Loucy (cell line): ENCODE measurements around the gene GPC1.
"Not testable (repeated sequence)": the region's sequence is repeated elsewhere in the genome, so short reads cannot be mapped to it uniquely, and the experiment has no call there.

ENCODE experiments used
- H2AFZ ChIP-seq: fragments of 200-600 bp; sonication (generic); 2 replicates; pipeline ENCODE4 v1.6.0; 2016; ENCODE audit warnings: antibody characterized with exemption, mild to moderate bottlenecking, low read length, moderate library complexity
- H3F3A ChIP-seq: fragments of 200-600 bp; 2 replicates; pipeline ENCODE4 v1.6.0; 2016; ENCODE audit warnings: antibody characterized with exemption, low read depth, mild to moderate bottlenecking
- H3K27me3 ChIP-seq: fragments of 200-600 bp; sonication (generic); 2 replicates; pipeline ENCODE4 v1.6.1; 2014; ENCODE audit warnings: low read length, mild to moderate bottlenecking; ENCODE audit not compliant: insufficient read depth, poor library complexity, severe bottlenecking
- H3K36me3 ChIP-seq: fragments of 200-600 bp; sonication (generic); 2 replicates; pipeline ENCODE4 v1.6.1; 2016; ENCODE audit warnings: low read length; ENCODE audit not compliant: insufficient read depth
- H3K4me1 ChIP-seq: fragments of 200-600 bp; sonication (generic); 2 replicates; pipeline ENCODE4 v1.5.1; 2014; ENCODE audit warnings: low read length, mild to moderate bottlenecking; ENCODE audit not compliant: insufficient read depth, poor library complexity, severe bottlenecking
- H3K4me2 ChIP-seq: fragments of 200-600 bp; sonication (generic); 2 replicates; pipeline ENCODE4 v1.6.0; 2014; ENCODE audit warnings: antibody characterized with exemption, low read length, low read depth, mild to moderate bottlenecking; ENCODE audit not compliant: poor library complexity, severe bottlenecking
- H3K4me3 ChIP-seq: fragments of 200-600 bp; sonication (generic); 2 replicates; pipeline ENCODE4 v1.5.1; 2014; ENCODE audit warnings: low read length, mild to moderate bottlenecking, mixed read lengths; ENCODE audit not compliant: poor library complexity, severe bottlenecking
- H3K79me2 ChIP-seq: fragments of 200-600 bp; sonication (generic); 2 replicates; pipeline ENCODE4 v1.6.1; 2014; ENCODE audit warnings: low read length; ENCODE audit not compliant: insufficient read depth
- H3K9ac ChIP-seq: fragments of 200-600 bp; sonication (generic); 2 replicates; pipeline ENCODE4 v1.6.0; 2014; ENCODE audit warnings: mild to moderate bottlenecking, low read depth, low read length, moderate library complexity; ENCODE audit not compliant: poor library complexity, severe bottlenecking
- H3K9me2 ChIP-seq: fragments of 200-600 bp; sonication (generic); replicated peaks from 2 replicates; pipeline ENCODE4 v1.6.1; 2016; ENCODE audit warnings: low read depth, low read length, mixed read lengths
- H3K9me3 ChIP-seq: fragments of 200-600 bp; sonication (generic); 2 replicates; pipeline ENCODE4 v1.6.1; 2014; ENCODE audit warnings: mild to moderate bottlenecking, antibody characterized with exemption, low read length, low read depth; ENCODE audit not compliant: insufficient read depth
- H4K20me1 ChIP-seq: fragments of 200-600 bp; sonication (generic); 2 replicates; pipeline ENCODE4 v1.6.0; 2014; ENCODE audit warnings: antibody characterized with exemption, low read length, mild to moderate bottlenecking; ENCODE audit not compliant: insufficient read depth, poor library complexity, severe bottlenecking
- CTCF ChIP-seq: fragments of 200-600 bp; sonication (generic); conservative IDR thresholded peaks from 2 replicates; pipeline ENCODE4 v1.5.1; 2014; ENCODE audit warnings: mild to moderate bottlenecking, antibody characterized with exemption, low read length
- EZH2phosphoT487 ChIP-seq: fragments of 200-600 bp; IDR thresholded peaks from 2 replicates; pipeline ENCODE4 v1.6.1; 2018; ENCODE audit warnings: antibody characterized with exemption, mild to moderate bottlenecking, moderate library complexity, borderline replicate concordance

GPC1 gene

GRCh38 chr2:240497082-240497481 lies 61.6 kb downstream of the GPC1 start:
- H3K9me3 ChIP-seq, H3K27me3 ChIP-seq, H4K20me1 ChIP-seq, H2AFZ ChIP-seq, H3K4me1 ChIP-seq, H3K9me2 ChIP-seq, H3K4me2 ChIP-seq, H3K9ac ChIP-seq, H3K4me3 ChIP-seq, H3F3A ChIP-seq, H3K36me3 ChIP-seq, H3K79me2 ChIP-seq: not testable (repeated sequence)
- TF ChIP-seq CTCF: peak; percentile 45; the same call in 1 of the 2 replicates

- Histone ChIP-seq H4K20me1 (no peaks in the 10 kb centered on the region), H3K4me1 (no peaks in the 10 kb centered on the region), H3K4me3 (no peak overlapping the region), H3K9me3 (no peaks in the 10 kb centered on the region), H3K27me3 (no peaks in the 10 kb centered on the region), H2AFZ (no peak overlapping the region), H3K9me2 (no peaks in the 10 kb centered on the region), H3F3A (no peaks in the 10 kb centered on the region), H3K36me3 (no peaks in the 10 kb centered on the region), H3K79me2 (no peaks in the 10 kb centered on the region), H3K4me2 (no peak overlapping the region), H3K9ac (no peak overlapping the region)
- TF ChIP-seq CTCF (no peak), EZH2phosphoT487 (no peak)
Measured at GRCh38 chr2:240498171-240498957, 62.9 kb downstream of the GPC1 start.

- Histone ChIP-seq H4K20me1 (no peaks in the 10 kb centered on the region), H3K4me3 (no peak overlapping the region), H3K27me3 (no peaks in the 10 kb centered on the region), H3K36me3 (no peaks in the 10 kb centered on the region), H2AFZ (no peak overlapping the region), H3K4me2 (no peak overlapping the region), H3K9me2 (no peaks in the 10 kb centered on the region), H3K9me3 (no peaks in the 10 kb centered on the region), H3K79me2 (no peaks in the 10 kb centered on the region), H3F3A (no peaks in the 10 kb centered on the region), H3K9ac (no peak overlapping the region), H3K4me1 (no peaks in the 10 kb centered on the region)
- no peak for TF ChIP-seq EZH2phosphoT487
- no peak for TF ChIP-seq CTCF
Measured at GRCh38 chr2:240498958-240499260, 63.4 kb downstream of the GPC1 start.
